Spinal cord (tissue), 10 donors: ENCODE data around the gene GCK. TPM values are rescaled to one million over a fixed set of nuclear protein-coding genes. Genes with fewer than 3 reads are reported as not detected.
"Not testable (repeated sequence)": the region's sequence is repeated elsewhere in the genome, so short reads cannot be mapped to it uniquely, and the experiment has no call there.

Experiments
- DNase-seq, 6 donors: peaks; one replicate each; pipeline versions ENCODE4 v3.0.0 to v3.0.0-alpha.2; 2013 to 2015; ENCODE audit warnings: low spot score in 6 of 6, low read depth in 4 of 6
- H3K27ac ChIP-seq: one replicate; pipeline ENCODE4 v1.5.1; 2013; ENCODE audit warnings: low read depth, low read length, control low read depth
- H3K27me3 ChIP-seq: one replicate; pipeline ENCODE4 v1.6.1; 2013; ENCODE audit warnings: low read length; ENCODE audit not compliant: control insufficient read depth, insufficient read depth
- H3K36me3 ChIP-seq: one replicate; pipeline ENCODE4 v1.6.1; 2013; ENCODE audit warnings: low read length; ENCODE audit not compliant: control insufficient read depth, insufficient read depth
- H3K4me1 ChIP-seq: one replicate; pipeline ENCODE4 v1.6.1; 2013; ENCODE audit warnings: low read length; ENCODE audit not compliant: control insufficient read depth, insufficient read depth
- H3K4me3 ChIP-seq: one replicate; pipeline ENCODE4 v1.5.1; 2013; ENCODE audit warnings: low read depth, low read length, control low read depth
- H3K9me3 ChIP-seq: one replicate; pipeline ENCODE4 v1.6.1; 2013; ENCODE audit warnings: low read length; ENCODE audit not compliant: control insufficient read depth, insufficient read depth
- WGBS: methylation state at CpG from one replicate; pipeline ENCODE4 v1.1.5; 2013; ENCODE audit warnings: missing lambda C conversion rate; ENCODE audit not compliant: insufficient coverage; 5-methylcytosine and 5-hydroxymethylcytosine counted together
- polyA plus RNA-seq, 2 donors: library from polyadenylated mRNA; unstranded; fragments of 120-200 nt; gene quantifications; one replicate each; pipeline ENCODE4 v1.2.1, GENCODE V29; 2013; ENCODE audit not compliant: insufficient read length in 2 of 2
- total RNA-seq, 2 donors: library from RNA; depleted of rRNA in 1 of 2; stranded (reverse); fragments of 120-200 nt in 1 of 2; fragments of >200 nt in 1 of 2; gene quantifications; one replicate each; pipeline versions ENCODE4 v1.2.3 to v1.2.4, GENCODE V29; 2013 to 2014
- donor health status: healthy.

Gene GCK
- total and polyA plus RNA-seq, 4 donors: 4.8 to 14.0 (median 9.5) TPM

DNA sequence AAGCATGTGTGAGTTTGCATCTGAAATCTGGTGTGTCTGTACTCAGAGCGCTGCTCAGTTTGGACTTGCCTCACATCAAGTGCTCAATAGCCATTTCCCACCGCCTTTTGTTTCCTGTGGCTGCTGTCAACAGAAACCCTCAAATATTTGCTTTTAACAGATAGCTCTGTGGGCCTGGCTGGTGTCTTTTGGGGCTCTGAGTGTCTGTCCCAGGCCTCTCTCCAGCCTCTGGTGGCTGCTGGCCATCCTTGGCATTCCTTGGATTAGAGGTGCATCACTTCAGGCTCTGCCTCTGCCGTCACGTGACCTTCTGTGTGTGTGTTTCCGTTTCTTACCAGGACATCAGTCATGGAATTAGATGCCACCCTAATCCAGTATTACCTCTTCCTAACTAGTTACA lies 20.9 kb upstream of the GCK start:
- peaks cover 76% of the 10 kb centered on the region for H3K36me3 ChIP-seq
- H3K27me3 ChIP-seq: no peaks in the 10 kb centered on the region
- WGBS: 100% methylated on average over 2 of the region's 5 CpGs
- H3K27ac ChIP-seq: no peak overlapping the region
- no peaks in the 10 kb centered on the region for H3K9me3 ChIP-seq
- no peak for DNase-seq
- H3K4me1 ChIP-seq: peaks cover 8% of the 10 kb centered on the region
- no peak overlapping the region for H3K4me3 ChIP-seq

DNA sequence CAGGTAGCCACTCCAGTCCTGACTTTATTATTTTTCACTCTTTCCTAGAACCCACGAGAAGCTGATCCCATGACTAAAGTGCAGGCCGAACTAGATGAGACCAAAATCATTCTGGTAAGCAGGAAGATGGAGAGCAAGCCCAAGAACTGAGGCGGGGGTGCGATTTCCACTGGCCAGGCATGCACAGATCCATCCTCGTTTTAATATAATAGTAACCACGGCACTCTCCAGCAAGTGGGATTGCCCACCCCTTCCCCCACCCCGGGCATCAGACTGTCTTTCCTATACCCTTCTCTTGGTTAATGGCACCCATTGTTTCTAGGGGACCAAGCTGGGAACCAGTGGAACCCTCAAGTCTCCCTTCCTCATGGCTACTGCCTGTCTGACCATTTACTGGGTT lies 18.8 kb upstream of the GCK start:
- peaks cover 66% of the 10 kb centered on the region for H3K36me3 ChIP-seq
- no peaks in the 10 kb centered on the region for H3K27me3 ChIP-seq
- H3K4me3 ChIP-seq: no peak overlapping the region
- no peaks in the 10 kb centered on the region for H3K4me1 ChIP-seq
- DNase-seq: no peak
- H3K9me3 ChIP-seq: no peaks in the 10 kb centered on the region
- WGBS: 99% methylated on average over 7 of the region's 7 CpGs
- H3K27ac ChIP-seq: no peak overlapping the region

DNA sequence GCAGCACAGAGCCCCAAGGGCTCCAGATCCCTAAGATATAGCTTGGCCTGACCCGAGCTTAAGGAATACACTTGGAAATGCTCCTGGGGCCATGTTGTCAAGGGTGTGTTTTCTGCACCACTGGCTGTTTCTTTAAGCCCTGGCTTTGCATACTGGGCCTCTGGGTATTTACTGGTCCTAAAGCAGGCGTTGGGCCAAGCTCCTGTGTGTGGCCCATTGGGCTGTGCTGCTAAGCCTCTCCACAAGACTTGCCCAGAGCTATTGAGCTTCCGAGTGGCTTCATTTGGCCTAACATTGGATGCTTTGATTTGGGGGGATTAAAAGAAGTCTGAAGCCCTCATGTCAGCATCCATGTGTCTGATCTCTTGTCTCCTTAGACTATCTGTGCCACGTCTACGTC lies 16.8 kb upstream of the GCK start:
- DNase-seq: no peak
- Histone ChIP-seq H3K27ac (no peak overlapping the region), H3K27me3 (no peaks in the 10 kb centered on the region), H3K4me3 (no peak overlapping the region), H3K9me3 (no peaks in the 10 kb centered on the region), H3K36me3 (peaks cover 50% of the 10 kb centered on the region), H3K4me1 (no peaks in the 10 kb centered on the region)
- 89% methylated on average over 5 of the region's 5 CpGs for WGBS

DNA sequence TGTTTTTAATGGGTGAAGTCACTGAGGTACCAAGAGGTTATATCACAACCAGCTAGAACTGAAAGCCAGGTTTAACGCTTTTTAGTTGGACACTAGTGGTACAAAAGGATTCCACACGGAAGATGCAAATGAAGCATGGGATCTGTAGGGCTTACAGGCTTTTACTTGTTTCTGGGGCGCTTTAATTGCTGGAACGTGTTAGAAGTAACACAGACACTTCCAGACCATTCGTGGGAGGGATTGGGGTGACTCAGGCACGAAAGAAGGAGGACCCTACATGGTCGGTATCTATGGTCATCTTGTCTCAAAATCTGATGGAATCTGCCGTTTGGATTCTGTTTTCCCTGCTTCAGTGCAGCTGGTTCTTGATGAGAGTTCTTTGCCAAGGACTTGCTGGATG lies 12.6 kb upstream of the GCK start:
- H3K27ac ChIP-seq: no peak overlapping the region
- 18% methylated on average over 8 of the region's 8 CpGs for whole genome bisulfite sequencing
- peaks cover 11% of the 10 kb centered on the region for H3K27me3 ChIP-seq
- peaks cover 14% of the 10 kb centered on the region for H3K36me3 ChIP-seq
- H3K4me1 ChIP-seq: no peaks in the 10 kb centered on the region
- H3K9me3 ChIP-seq: no peaks in the 10 kb centered on the region
- DNase-seq: no peak
- peak overlapping the region; percentile 66 for H3K4me3 ChIP-seq

DNA sequence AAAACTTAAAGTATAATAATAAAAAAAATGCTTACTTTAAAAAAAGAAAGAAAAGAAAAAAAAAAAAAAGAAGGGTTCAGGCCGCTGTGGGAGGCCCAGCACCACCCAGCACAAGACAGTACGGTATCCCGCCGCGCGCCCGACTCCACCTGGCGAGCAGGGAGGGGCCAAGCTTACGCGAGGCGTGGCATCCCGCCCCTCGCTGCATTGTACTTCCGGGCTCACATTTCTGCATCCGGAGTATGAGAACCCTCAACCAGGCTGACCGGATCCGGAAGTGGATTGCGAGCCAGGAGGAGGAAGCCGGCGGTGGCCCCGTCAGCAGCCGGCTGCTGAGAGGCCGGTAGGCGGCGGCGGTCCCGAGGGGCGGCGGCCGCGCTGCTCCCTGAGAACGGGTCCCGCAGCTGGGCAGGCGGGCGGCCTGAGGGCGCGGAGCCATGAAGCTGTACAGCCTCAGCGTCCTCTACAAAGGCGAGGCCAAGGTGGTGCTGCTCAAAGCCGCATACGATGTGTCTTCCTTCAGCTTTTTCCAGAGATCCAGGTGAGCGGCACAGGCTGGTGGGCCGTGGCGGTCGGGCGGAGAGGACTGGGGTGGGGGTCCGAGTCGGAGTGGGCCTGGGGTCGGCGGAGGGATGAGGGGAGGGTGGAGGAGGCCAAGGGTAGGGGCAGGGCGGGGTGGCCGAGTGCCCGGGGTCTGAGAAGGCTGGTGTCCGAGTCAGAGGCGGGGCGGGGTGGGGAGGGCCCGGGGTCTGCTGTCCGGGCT lies 11.6 kb upstream of the GCK start, which contains the start of gene YKT6:
Gene YKT6 (plus strand): TSS at position 280 of the 763 bp plus-strand sequence. CDS start 158 bp downstream, at position 438.
- Histone ChIP-seq H3K9me3 (no peaks in the 10 kb centered on the region), H3K4me1 (no peaks in the 10 kb centered on the region), H3K4me3 (peak within 1 kb of the TSS; percentile 66), H3K27me3 (peaks cover 11% of the 10 kb centered on the region), H3K36me3 (peaks cover 4% of the 10 kb centered on the region), H3K27ac (no peak within 1 kb of the TSS)
- WGBS: 0% methylated on average over 52 of the region's 58 CpGs
- DNase-seq: peak; percentile 68 to 98 (median 85)

DNA sequence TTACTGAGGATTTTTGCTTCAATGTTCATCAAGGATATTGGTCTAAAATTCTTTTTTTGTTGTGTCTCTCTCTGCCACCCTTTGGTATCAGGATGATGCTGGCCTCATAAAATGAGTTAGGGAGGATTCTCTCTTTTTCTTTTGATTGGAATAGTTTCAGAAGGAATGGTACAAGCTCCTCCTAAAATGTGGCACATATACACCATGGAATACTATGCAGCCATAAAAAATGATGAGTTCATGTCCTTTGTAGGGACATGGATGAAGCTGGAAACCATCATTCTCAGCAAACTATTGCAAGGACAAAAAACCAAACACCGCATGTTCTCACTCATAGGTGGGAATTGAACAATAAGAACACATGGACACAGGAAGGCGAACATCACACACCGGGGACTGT lies 10.9 kb upstream of the GCK start:
- H3K36me3 ChIP-seq, DNase-seq, H3K27ac ChIP-seq, H3K4me3 ChIP-seq, H3K9me3 ChIP-seq, H3K4me1 ChIP-seq: not testable (repeated sequence)
- WGBS: no CpG with 5 or more reads among the region's 3 CpGs
- H3K27me3 ChIP-seq: peaks cover 11% of the 10 kb centered on the region

DNA sequence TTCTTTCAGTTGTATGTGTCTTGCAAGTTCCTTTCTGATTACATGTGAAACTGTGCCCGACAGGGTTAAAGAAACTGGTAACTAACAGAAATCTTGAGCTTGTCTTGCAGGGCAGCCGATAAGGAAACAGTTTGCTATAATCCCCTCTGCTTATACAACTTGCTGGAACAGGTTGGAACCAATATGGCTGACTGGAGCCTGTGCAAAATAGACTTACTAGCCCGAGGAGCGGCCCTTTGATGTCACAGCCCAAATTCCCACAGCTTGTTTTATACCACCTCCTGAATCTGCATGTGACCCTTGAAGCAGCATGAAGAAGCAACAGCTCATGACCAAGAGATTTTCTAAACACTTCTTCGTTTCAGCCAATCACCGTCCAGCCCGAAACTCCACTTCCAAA lies 8.2 kb upstream of the GCK start:
- WGBS: 98% methylated on average over 5 of the region's 7 CpGs

DNA sequence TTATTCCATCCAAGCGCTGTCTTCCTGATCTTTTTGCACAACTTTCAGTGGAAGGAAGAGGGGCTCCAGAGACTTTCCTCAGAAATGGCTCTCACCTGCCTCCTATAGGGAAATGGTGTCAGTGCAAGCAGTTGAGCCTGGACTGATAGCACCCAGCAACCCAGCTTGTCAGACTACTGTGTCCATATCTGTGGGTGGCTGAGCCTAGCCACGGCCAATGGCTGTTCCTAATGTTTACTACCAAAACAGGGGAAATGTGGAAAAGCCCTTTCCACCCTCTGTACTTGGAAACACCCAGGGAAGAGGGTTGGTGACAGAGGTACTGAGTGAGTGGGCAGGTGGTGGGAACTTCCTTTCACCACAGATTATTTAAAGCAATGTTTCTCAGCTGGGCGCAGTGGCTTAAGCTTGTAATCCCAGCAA lies 7.2 kb upstream of the GCK start:
- peaks cover 23% of the 10 kb centered on the region for H3K27me3 ChIP-seq
- DNase-seq: peak in 4 of 6 donors; percentile 36 to 78 (median 56)
- no peak overlapping the region for H3K4me3 ChIP-seq
- H3K4me1 ChIP-seq: no peaks in the 10 kb centered on the region
- 20% methylated on average over 1 of the region's 3 CpGs for WGBS
- no peak overlapping the region for H3K27ac ChIP-seq
- no peaks in the 10 kb centered on the region for H3K36me3 ChIP-seq
- no peaks in the 10 kb centered on the region for H3K9me3 ChIP-seq

More for the DNA sequence above, 8.2 kb upstream of the GCK start:
- Histone ChIP-seq H3K4me1 (no peaks in the 10 kb centered on the region), H3K9me3 (no peaks in the 10 kb centered on the region), H3K27ac (no peak overlapping the region), H3K27me3 (peaks cover 16% of the 10 kb centered on the region), H3K36me3 (no peaks in the 10 kb centered on the region), H3K4me3 (no peak overlapping the region)
- DNase-seq: no peak

DNA sequence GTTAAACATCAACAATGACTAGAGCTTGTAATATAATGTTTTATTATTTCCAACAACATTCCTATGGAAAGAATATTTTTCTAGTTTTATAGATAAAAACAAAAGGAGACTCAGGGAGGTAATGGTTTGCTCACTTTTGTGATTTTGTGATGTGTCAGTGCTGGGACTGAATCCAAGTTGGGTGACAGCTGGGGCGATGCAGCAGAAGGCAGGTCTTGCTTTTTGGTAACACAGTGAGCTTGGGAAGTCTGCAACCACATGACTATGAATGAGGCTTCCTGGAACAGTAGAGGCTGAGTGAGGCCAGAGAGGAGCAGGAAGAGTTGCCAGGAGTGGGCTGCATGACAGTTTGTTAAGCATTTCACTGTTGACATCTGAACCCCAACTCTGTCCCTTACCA lies 6.7 kb upstream of the GCK start:
- Histone ChIP-seq H3K27me3 (peaks cover 23% of the 10 kb centered on the region), H3K4me3 (no peak overlapping the region), H3K36me3 (no peaks in the 10 kb centered on the region), H3K9me3 (no peaks in the 10 kb centered on the region), H3K27ac (no peak overlapping the region), H3K4me1 (no peaks in the 10 kb centered on the region)
- peak in 2 of 6 donors; percentile 9 to 44 for DNase-seq
- WGBS: 50% methylated on average over 1 of the region's 1 CpG

DNA sequence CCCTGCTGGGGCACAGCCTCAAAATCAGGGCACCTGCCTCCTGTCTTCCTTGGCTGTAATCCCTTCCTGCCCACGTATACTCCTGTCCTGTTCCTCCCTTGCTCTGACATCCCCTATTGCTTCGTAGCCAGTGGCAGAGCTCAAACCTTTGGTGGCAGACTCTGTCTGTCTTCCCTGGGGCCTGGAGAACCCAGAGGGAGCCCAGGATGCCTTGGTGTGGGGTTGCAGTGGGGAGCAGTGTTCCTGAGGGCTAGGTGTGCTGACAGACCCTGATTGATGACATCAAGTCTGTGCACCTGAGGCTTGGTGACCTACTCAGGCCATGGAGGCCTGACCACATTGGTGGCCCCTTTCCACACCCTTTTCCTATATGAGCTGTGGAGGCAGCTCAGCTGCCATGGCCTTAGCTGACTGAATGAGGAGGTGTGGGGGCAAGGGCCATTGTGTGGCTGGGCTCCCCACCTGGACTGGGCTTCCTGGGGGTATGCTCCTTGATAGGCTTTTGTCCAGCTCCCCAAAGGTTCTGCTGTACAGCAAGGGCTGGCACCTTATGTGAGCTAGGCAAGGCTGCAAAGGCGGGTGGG lies 5.4 kb upstream of the GCK start:
- Histone ChIP-seq H3K27ac (no peak overlapping the region), H3K9me3 (no peaks in the 10 kb centered on the region), H3K4me3 (no peak overlapping the region), H3K4me1 (peaks cover 3% of the 10 kb centered on the region), H3K36me3 (no peaks in the 10 kb centered on the region), H3K27me3 (peaks cover 23% of the 10 kb centered on the region)
- no peak for DNase-seq
- 82% methylated on average over 3 of the region's 3 CpGs for WGBS
